Stomach smooth muscle (tissue), 2 donors: ENCODE measurements around the gene ZFYVE28.
"Not testable (repeated sequence)": the region's sequence is repeated elsewhere in the genome, so short reads cannot be mapped to it uniquely, and the experiment has no call there.

Source experiments
- H3K27ac ChIP-seq: one replicate; pipeline ENCODE4 v1.7.0; 2013; ENCODE audit warnings: mild to moderate bottlenecking, low read length, inconsistent platforms
- H3K27me3 ChIP-seq, 2 donors: one replicate each; pipeline ENCODE4 v1.7.0; 2013; ENCODE audit warnings: low read length in 2 of 2; ENCODE audit not compliant: insufficient read depth in 2 of 2, control insufficient read depth in 1 of 2
- H3K36me3 ChIP-seq, 2 donors: one replicate each; pipeline ENCODE4 v1.7.0; 2013; ENCODE audit warnings: low read length in 2 of 2; ENCODE audit not compliant: control insufficient read depth in 2 of 2, insufficient read depth in 2 of 2
- H3K4me1 ChIP-seq: one replicate; pipeline ENCODE4 v1.7.0; 2013; ENCODE audit warnings: low read length; ENCODE audit not compliant: control insufficient read depth, insufficient read depth
- H3K4me3 ChIP-seq, 2 donors: one replicate each; pipeline ENCODE4 v1.7.0; 2013; ENCODE audit warnings: low read length in 2 of 2
- H3K9ac ChIP-seq, 2 donors: one replicate each; pipeline ENCODE4 v1.7.0; 2013; ENCODE audit warnings: low read length in 2 of 2, mild to moderate bottlenecking in 1 of 2
- H3K9me3 ChIP-seq, 2 donors: one replicate each; pipeline ENCODE4 v1.7.0; 2013; ENCODE audit warnings: low read length in 2 of 2; ENCODE audit not compliant: control insufficient read depth in 2 of 2
- donor health status: healthy.
- donor health status: Pancreatic carcinoma.

ZFYVE28 gene

GRCh38 chr4:2280531-2281300 lies 137.7 kb downstream of the ZFYVE28 start:
- no peak overlapping the region for H3K4me3 ChIP-seq

GRCh38 chr4:2277956-2278355 lies 140.5 kb downstream of the ZFYVE28 start:
- Histone ChIP-seq H3K9me3 (no peaks in the 10 kb centered on the region), H3K4me1 (no peaks in the 10 kb centered on the region), H3K27ac (no peak overlapping the region)

More at GRCh38 chr4:2280531-2281300, 137.7 kb downstream of the ZFYVE28 start:
- no peak overlapping the region for H3K27ac ChIP-seq
- H3K27me3 ChIP-seq: no peaks in the 10 kb centered on the region
- H3K9ac ChIP-seq: no peak overlapping the region
- no peaks in the 10 kb centered on the region for H3K36me3 ChIP-seq
- no peaks in the 10 kb centered on the region for H3K4me1 ChIP-seq
- H3K9me3 ChIP-seq: no peaks in the 10 kb centered on the region

DNA sequence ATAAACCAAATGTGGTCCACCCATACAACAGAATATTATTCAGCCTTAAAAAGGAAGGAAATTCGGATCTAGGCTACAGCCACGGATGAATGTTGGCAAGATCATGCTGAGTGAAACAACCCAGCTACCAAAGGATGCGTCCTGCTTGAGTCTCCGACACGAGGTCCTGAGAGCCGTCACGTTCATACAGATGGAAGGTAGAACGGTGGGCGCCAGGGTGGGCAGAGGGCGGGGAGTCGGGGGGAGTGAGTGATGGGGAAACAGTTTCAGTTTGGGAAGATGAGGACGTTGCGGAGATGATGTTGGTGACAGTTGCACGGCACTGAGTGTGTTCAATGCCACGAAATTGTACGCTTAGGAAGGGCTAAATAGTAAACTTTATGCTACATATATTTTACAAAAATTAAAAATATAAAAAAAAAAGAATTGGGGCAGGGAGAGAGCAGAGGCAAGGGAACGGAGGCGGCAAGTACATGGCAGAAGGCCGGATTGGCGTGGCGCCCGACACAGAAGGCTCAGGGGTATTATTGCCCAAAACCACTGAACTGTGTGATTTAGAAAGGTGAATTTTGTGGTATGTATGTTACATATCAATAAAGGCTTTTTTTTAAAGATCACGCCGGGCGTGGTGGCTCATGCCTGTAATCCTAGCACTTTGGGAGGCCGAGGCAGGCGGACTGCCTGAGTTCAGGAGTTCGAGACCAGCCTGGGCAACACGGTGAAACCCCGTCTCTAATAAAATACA lies 141.7 kb downstream of the ZFYVE28 start:
- Histone ChIP-seq H3K9me3 (no peaks in the 10 kb centered on the region), H3K27ac (no peak overlapping the region), H3K36me3 (peaks cover 0 to 2% of the 10 kb centered on the region in 2 donors), H3K4me3 (no peak overlapping the region), H3K9ac (no peak overlapping the region), H3K27me3 (no peaks in the 10 kb centered on the region), H3K4me1 (no peaks in the 10 kb centered on the region)

More at GRCh38 chr4:2277956-2278355, 140.5 kb downstream of the ZFYVE28 start:
- Histone ChIP-seq H3K36me3 (no peaks in the 10 kb centered on the region), H3K27me3 (no peaks in the 10 kb centered on the region), H3K4me3 (no peak overlapping the region), H3K9ac (no peak overlapping the region)

DNA sequence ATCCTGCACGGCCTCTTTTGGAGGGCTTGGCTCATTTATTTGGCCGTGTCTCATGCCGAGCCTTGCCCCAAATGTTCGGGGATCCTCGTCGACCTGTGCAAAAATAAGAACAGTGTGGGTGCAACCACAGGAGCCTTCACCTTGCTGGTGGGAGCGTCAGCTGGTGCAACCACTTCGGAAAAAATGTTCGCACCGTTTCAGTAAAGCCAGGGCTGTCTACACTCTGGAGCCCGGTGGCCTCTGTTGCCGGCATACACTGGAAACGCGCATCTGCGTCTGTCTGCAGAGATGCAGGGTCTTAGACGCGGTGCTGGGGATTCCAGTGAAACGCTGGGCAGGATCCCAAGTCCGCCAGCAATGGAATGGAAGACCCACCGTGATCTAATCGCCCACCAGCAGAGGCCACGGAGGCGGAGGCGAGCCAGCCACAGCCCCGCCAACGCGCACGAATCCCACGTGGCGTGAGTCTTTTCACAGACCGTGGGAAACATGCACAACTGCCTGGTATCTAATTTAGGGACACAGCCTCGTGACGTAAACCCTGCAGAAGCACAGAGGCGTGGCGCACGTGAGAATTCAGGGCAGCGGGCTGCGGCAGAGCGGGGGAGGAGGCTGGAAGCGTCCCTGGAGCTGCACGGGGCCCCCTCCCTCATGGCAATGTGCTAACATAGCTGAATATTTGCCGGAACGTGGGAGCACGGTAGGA lies 142.7 kb downstream of the ZFYVE28 start:
- H3K4me3 ChIP-seq: no peak overlapping the region
- no peak overlapping the region for H3K27ac ChIP-seq
- no peaks in the 10 kb centered on the region for H3K9me3 ChIP-seq
- peaks cover 0 to 2% of the 10 kb centered on the region in 2 donors for H3K36me3 ChIP-seq
- H3K27me3 ChIP-seq: no peaks in the 10 kb centered on the region
- H3K4me1 ChIP-seq: no peaks in the 10 kb centered on the region
- H3K9ac ChIP-seq: no peak overlapping the region

GRCh38 chr4:2275044-2275397 lies 143.4 kb downstream of the ZFYVE28 start:
- H3K27me3 ChIP-seq, H3K4me3 ChIP-seq, H3K36me3 ChIP-seq, H3K27ac ChIP-seq, H3K9ac ChIP-seq, H3K9me3 ChIP-seq, H3K4me1 ChIP-seq: not testable (repeated sequence)

GRCh38 chr4:2274320-2275043 lies 144.0 kb downstream of the ZFYVE28 start:
- H3K36me3 ChIP-seq: peaks cover 0 to 2% of the 10 kb centered on the region in 2 donors
- no peak overlapping the region for H3K9ac ChIP-seq
- no peaks in the 10 kb centered on the region for H3K4me1 ChIP-seq
- no peak overlapping the region for H3K27ac ChIP-seq
- H3K27me3 ChIP-seq: no peaks in the 10 kb centered on the region
- no peak overlapping the region for H3K4me3 ChIP-seq
- H3K9me3 ChIP-seq: no peaks in the 10 kb centered on the region

- H3K9me3 ChIP-seq: no peaks in the 10 kb centered on the region
- H3K9ac ChIP-seq: no peak overlapping the region
- H3K36me3 ChIP-seq: peaks cover 0 to 2% of the 10 kb centered on the region in 2 donors
- no peaks in the 10 kb centered on the region for H3K27me3 ChIP-seq
- no peak overlapping the region for H3K27ac ChIP-seq
- H3K4me3 ChIP-seq: no peak overlapping the region
- no peaks in the 10 kb centered on the region for H3K4me1 ChIP-seq
These were observed 144.7 kb downstream of the ZFYVE28 start for GRCh38 chr4:2273657-2274319.

DNA sequence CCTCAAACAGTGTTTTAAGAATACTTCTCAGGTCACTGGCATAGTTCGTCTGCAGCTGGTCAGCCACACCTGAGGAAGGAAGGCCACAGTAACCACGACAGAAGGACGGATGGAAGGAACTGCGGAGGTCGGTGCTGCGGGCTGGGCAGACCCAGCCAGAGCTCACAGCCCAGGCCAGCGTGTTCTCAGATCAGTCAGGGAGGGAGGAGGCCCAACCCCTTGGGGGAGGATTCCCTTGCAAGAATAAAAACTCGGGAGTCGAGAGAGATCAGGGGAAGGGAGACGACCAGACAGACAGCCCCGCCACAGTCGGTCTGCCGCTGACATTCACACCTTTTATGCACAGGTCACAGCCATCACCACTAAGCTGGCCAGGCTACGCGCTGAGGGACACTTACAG lies 145.2 kb downstream of the ZFYVE28 start:
- H3K9ac ChIP-seq: no peak overlapping the region
- no peaks in the 10 kb centered on the region for H3K4me1 ChIP-seq
- no peaks in the 10 kb centered on the region for H3K9me3 ChIP-seq
- no peak overlapping the region for H3K27ac ChIP-seq
- no peak overlapping the region for H3K4me3 ChIP-seq
- H3K27me3 ChIP-seq: no peaks in the 10 kb centered on the region
- H3K36me3 ChIP-seq: peaks cover 0 to 2% of the 10 kb centered on the region in 2 donors

- no peaks in the 10 kb centered on the region for H3K4me1 ChIP-seq
These were observed 145.7 kb downstream of the ZFYVE28 start for GRCh38 chr4:2272828-2273120.

More at GRCh38 chr4:2272828-2273120, 145.7 kb downstream of the ZFYVE28 start:
- Histone ChIP-seq H3K27ac (no peak overlapping the region), H3K9ac (no peak overlapping the region), H3K4me3 (no peak overlapping the region), H3K36me3 (peaks cover 0 to 2% of the 10 kb centered on the region in 2 donors), H3K9me3 (no peaks in the 10 kb centered on the region), H3K27me3 (no peaks in the 10 kb centered on the region)
